A172 (cell line): ENCODE data around the gene JMJD6. TPM values are rescaled to one million over a fixed set of nuclear protein-coding genes. Genes with fewer than 3 reads are reported as not detected.

Experiments
- DNase-seq: peaks from one replicate; pipeline ENCODE4 v3.0.0-alpha.2; 2015; ENCODE audit warnings: low spot score
- total RNA-seq: library from RNA; depleted of rRNA; stranded (reverse); fragments of >200 nt; shearing (Covaris generic); gene quantifications from 2 replicates; pipeline ENCODE4 v1.2.3, GENCODE V29; 2014; rRNA removed

The JMJD6 gene
- total RNA-seq, 1 experiment from 2014 or later, result 46.8 TPM

DNA sequence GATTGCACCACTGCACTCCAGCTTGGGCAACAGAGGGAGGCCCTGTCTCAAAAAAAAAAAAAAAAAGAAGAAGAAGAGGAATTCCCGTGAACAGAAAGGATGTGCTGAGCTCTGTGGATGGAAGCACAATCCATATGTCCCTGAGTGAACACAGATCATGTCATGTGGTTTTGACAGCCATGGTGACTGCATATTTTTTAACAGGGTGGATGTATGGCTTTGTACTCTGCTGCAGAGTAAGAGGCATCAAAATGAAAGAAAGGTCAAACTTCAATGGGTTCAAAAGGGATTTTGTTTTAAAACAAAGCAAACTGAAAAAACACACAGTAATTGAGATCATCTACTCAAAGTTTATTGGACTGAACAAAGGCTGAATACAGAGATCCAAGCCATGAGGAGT lies 47.2 kb downstream of the JMJD6 start:
- DNase-seq, result no peak

DNA sequence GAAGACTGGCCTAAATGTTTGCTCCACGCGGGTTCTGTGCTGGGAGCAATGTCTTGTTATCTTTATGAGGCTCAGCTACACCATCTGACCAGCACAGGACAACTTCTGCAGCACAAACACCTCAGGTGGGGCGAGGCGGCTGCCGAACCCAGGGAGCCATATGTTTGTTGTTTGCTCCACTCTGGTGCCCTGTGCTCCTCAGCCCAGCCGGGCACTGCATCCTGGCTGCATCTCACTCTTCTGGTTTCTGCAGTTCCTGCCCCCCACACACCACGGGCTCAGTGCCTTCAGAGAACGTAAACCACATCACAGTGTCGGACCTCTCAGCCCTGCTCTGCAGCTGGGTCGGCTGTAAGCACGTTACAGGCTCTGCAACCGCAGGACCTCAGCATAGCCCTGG lies 48.1 kb downstream of the JMJD6 start:
- no peak for DNase-seq

GRCh38 chr17:76677406-76677805 lies 49.0 kb downstream of the JMJD6 start:
- no peak for DNase-seq

GRCh38 chr17:76676629-76677028 lies 49.8 kb downstream of the JMJD6 start:
- DNase-seq, result no peak

DNA sequence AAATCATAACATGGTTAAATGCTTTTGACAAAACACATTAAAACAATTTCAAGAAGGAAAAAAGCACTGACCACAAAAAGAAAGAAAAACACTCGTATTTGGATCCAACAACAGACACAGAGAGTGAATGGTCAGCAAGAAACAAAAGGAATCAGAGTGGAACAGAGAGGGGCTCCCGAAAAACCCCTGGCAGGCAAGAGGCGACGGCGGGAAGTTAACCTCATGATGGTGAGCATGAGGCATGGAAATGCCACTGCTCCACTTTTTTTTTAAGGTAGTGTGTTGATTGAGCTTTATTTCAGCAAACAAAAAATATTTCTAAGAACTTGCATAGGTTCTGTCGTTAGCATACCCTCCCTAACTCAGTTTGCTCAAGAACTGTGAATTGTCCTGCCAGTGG lies 50.8 kb downstream of the JMJD6 start:
- no peak for DNase-seq

DNA sequence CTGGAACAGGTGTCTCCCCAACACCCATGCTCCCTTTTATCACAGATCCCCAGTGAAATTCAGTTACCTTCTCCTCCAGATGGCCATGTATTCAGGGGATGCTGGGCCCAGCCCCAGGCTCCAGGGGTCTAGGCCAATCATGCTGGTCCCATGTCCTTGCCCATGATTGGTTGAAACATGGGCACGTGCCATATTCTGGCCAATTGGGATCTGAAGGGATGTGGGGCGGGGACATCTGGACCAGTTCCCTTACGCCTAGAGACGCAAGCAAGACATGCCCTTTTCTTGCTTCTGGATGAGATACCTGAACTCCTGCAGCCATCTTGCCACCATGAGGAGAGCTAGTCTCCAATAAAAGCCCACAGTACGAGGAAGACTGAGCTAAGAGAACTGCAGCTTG lies 51.8 kb downstream of the JMJD6 start:
- no peak for DNase-seq

DNA sequence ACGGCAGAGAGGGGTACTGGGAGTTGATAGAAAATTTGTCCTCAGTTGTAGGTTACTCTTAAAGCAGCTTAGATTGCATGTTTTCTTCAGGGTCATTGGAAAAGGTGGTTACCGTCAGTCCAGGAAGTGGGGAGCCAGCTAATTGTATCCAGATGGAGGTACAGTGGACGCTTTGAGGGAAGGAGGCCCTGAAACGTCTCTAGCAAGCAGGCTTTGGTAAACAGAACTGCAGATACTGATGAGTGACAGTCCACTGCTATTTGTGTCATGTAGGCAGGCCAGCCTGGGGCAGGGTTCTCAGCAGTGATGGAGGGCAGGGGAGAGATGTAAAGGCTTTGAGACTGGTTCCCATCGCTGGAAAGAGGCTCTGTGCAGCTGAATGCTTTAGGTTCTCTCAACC lies 52.7 kb downstream of the JMJD6 start:
- no peak for DNase-seq

DNA sequence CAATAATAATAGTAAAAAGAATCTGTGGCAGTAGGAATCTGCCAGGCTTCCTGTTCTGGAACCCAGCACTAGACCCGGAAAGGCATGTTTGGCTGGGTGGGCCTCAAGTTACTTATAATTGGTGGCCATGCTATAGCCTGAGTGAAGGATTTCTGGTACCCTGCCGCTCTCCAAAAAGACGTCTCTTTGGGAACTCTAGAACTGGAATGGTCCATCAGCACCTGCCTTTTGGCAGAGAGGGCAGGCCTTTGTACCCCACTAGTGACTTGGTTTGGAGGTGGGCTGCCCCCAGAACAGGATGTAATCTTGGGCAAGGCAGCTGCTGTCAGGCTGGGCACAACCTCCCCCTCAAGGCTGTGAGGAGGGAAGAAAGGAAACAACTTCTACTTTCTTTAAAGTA lies 53.5 kb downstream of the JMJD6 start:
- DNase-seq, result no peak

DNA sequence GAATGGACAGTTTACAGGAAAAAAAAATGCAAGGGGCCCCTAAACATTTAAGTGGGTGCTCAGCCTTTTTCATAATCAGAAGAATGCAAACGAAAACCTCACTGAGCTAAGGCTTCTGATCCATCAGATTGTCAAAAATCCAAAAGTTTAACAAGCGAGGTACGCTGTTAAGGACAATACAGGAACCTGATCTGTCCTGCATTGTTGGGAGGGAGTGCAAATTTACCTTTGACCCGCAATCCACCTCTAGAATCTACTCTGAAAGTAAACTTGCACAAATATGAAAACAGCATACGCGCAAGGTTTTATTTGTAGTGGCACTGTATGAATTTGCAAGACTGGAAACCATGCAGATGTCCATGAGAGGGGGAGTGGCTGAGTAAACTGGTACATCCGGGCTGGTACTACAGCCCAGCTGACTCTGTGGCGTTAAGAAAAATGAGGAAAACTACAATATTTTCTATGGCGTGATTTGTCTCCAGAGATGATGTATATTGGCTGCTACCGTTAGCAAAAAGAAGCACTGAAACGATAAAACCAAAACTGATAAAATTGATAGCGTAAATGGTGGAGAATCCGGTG lies 54.0 kb downstream of the JMJD6 start:
- DNase-seq, result peak; percentile 16

DNA sequence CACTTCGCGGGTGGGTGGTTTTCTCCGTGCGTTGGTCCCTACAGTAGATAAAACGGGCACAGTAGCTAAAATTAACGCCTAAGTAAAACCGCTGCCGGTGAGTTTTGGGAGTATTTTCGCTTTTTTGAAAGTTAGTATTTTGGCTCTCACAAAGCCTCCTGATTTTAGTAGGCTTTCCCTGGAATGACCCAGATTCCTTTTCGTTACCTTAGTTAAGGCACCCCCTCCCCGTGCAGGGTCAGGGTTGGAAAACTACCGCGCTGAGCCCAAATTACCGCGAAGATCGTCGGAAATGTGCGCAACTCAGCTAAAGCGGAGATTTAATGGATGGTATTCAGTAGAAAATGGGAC lies 54.5 kb downstream of the JMJD6 start:
- DNase-seq, result no peak

DNA sequence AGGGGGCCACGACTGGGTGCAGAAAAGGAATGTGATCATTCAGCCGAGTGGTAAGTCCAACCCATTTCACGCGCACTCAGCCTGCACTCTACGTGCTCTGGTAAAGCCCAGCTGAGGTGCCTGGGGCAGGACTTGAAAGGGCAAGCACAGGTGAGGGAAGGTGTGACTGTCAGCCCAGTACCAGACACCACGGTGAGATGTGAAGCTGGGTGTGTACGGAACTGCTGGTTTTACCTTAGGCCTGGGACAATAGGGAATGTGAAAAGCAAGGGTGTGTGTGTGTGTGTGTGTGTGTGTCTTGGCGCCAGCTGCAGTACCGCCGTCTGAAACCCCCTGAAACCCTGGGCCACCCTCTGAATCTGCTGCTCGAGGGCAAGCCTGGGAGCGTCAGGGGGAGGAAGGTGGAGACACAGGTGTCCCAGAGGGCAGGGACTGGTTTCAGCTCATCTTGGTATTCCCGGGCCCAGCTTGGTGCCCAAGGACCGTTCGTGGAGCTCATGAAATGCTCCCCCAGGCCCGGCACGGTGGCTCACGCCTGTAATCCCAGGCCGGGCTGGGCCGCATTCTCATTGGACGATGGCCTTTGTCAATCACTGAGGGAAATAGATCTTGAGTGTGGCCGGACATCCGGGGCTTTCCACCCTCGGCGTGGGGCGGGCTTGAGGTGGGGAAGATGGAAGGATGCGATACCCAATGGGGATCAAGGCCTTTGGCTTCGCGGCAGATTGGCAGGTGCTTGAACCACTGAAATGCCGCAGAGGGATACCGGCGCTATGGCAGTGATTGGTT lies 55.1 kb downstream of the JMJD6 start:
- DNase-seq, result peak; percentile 100

GRCh38 chr17:76670718-76671122 lies 55.7 kb downstream of the JMJD6 start:
- DNase-seq, result no peak

DNA sequence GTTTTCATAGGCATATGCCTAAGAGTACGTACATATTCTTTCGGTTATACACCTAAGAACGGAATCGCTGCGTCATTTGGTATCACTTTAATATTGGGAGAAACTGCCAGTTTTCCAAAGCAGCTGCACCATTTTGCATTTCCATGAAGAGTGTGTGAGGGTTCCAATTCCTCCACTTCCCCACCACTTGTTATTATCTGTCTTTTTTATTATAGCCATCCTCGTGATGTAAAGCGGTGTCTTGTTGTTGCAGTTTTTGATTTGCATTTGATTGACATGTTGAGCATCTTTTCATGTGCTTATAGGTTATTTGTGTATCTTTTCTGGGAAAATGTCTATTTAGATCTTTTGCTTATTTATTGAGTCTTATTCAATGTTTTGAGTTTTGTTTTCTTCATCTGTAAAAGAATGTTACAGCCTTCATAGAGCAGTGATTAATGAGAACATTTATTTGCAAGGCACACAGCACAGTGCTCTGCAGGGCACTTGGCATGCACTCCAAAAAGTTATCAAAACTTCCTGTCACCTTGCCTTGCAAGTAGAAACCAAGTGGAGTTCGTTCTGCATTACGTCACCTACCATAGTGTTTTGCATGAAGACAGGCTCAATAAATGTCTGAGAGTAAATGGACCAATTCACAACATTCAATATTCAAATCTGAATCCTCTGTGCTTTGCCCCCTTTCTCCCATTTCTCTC lies 56.2 kb downstream of the JMJD6 start:
- DNase-seq, result no peak

Other genes with a start within 250 kb of the JMJD6 start
- 36.2 and 54.9 TPM in 2 replicates for gene RHBDF2, start 225.2 kb downstream of the JMJD6 start, total RNA-seq
- 0.05 and 1.1 TPM in 2 replicates for gene CYGB, start 188.9 kb downstream of the JMJD6 start, total RNA-seq
- gene PRCD, start 186.6 kb downstream of the JMJD6 start, total RNA-seq, result not detected in 2 replicates
- 5.1 and 6.8 TPM in 2 replicates for gene ST6GALNAC2, start 140.7 kb downstream of the JMJD6 start, total RNA-seq
- gene ST6GALNAC1, start 82.8 kb downstream of the JMJD6 start, total RNA-seq, result not detected in 2 replicates
- 187 and 223 TPM in 2 replicates for gene MXRA7, start 15.6 kb downstream of the JMJD6 start, total RNA-seq
- 38.6 and 45.5 TPM in 2 replicates for gene METTL23, start 233 bp upstream of the JMJD6 start, total RNA-seq
- 334 and 420 TPM in 2 replicates for gene SRSF2, start 10.7 kb upstream of the JMJD6 start, total RNA-seq
- gene MFSD11, start 11.5 kb upstream of the JMJD6 start, total RNA-seq, result 24.9 and 30.4 TPM in 2 replicates
- 11.7 and 16.7 TPM in 2 replicates for gene MGAT5B, start 141.8 kb upstream of the JMJD6 start, total RNA-seq